ENCODE results near the gene EEF2K.

The EEF2K gene

DNA sequence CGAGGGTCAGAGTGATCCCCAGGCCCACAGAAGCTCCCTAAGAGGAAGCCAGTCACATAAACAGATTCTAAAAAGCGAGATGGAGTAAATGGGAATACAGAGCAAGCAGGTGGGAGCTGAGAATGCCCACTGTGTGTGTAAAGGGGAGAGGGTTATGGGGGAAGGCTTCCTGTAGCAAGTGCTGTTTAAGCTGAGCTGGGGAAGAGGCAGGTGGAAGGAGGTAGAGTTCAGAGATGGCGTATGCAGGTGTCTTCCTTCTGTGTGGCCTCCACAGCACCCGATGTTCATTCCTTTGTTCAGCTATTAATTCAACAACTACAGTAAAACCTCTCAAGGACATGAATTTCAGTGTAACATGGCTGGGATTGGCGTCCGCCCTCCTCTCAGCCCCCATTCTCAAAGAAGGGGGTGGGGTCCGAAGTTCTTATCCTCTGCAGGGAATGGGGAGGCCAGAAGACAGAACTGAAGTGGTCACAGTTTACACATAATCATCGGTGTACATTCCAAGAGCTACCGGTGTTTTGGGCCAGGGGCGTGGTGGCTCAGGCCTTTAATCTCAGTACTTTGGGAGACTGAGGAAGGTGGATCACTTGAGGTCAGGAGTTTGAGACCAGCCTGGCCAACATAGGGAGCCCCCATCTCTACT lies 1.8 kb downstream of the EEF2K start:
- in situ Hi-C loops (cut with HindIII; ENCODE audit: low sequenced_read_pairs): no loop called here
- H3K4me3 ChIP-seq (ENCODE audit: low read depth, low read length): peak overlapping the region; percentile 83

DNA sequence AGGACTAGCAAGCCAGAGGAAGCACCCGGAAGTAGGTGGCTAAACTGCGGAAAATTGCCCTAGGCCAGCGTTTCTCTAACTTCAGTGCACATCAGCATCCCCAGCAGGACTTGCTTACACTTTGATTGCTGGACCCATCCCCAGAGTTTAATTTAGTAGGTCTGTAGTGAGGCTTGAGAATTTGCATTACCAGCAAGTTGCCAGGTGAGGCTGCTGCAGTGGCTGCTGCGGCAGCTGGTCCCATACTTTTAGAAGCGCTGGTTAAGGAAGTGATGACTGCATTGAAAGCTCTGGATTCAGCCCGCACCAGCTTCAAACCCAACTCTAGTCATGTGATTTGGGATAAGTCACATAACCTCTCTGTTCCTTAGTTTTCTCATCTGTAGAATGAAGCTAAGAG lies 4.2 kb downstream of the EEF2K start:
- no peak for DNase-seq (ENCODE audit: low read depth)
- in situ Hi-C loops (cut with HindIII; ENCODE audit: low sequenced_read_pairs): no loop called here
- H3K4me3 ChIP-seq (ENCODE audit: low read depth, low read length): no peak overlapping the region
- TF ChIP-seq, protein P1, sequence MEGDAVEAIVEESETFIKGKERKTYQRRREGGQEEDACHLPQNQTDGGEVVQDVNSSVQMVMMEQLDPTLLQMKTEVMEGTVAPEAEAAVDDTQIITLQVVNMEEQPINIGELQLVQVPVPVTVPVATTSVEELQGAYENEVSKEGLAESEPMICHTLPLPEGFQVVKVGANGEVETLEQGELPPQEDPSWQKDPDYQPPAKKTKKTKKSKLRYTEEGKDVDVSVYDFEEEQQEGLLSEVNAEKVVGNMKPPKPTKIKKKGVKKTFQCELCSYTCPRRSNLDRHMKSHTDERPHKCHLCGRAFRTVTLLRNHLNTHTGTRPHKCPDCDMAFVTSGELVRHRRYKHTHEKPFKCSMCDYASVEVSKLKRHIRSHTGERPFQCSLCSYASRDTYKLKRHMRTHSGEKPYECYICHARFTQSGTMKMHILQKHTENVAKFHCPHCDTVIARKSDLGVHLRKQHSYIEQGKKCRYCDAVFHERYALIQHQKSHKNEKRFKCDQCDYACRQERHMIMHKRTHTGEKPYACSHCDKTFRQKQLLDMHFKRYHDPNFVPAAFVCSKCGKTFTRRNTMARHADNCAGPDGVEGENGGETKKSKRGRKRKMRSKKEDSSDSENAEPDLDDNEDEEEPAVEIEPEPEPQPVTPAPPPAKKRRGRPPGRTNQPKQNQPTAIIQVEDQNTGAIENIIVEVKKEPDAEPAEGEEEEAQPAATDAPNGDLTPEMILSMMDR (IDR thresholded peaks at IDR 0.05; ENCODE audit: low read depth, low read length, missing control alignments): no peak

More for the DNA sequence above, 1.8 kb downstream of the EEF2K start:
- DNase-seq (ENCODE audit: low read depth): no peak
- TF ChIP-seq, protein P1 (IDR thresholded peaks at IDR 0.05; ENCODE audit: low read depth, low read length, missing control alignments): no peak

DNA sequence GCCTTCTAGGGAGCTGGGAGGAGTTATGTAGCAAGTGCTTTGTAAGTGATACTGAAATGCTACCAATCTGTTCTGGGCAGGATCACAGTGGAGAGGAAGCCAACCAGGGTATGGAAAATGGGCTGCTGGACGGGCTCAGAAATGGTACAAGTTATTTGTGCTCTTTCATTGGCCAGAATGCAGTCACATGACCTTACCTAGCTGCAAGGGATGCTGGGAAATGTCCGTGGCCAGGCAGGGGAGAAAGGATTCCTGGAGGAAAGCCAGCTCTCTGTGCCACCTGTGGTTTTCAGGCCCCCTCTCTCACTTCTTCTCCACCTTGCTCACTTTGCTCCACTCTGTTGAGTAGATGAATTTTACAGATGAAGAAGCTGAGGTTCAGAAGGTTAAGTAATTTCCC lies 4.8 kb downstream of the EEF2K start:
- H3K4me3 ChIP-seq (ENCODE audit: low read depth, low read length): no peak overlapping the region
- DNase-seq (ENCODE audit: low read depth): no peak
- in situ Hi-C loops (cut with HindIII; ENCODE audit: low sequenced_read_pairs): no loop called here
- TF ChIP-seq, protein P1 (IDR thresholded peaks at IDR 0.05; ENCODE audit: low read depth, low read length, missing control alignments): no peak

DNA sequence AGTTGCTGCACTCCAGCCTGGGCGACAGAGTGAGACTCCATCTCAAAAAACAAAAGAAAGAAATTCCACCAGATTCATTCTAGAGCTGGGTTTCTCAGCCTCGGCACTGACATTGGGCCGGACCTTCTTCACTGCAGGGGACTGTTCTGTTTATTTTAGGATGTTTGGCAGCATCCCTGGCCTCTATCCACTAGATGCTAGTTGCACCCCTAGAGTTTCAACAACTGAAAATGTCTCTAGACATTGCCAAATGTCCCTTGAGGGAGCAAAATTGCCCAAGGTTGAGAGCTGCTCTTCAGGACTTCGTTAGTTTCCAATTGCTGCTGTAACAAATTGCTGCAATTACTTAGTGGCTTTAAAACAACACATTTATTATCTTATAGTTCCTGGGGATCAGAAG lies 7.2 kb downstream of the EEF2K start:
- in situ Hi-C loops (cut with HindIII; ENCODE audit: low sequenced_read_pairs): no loop called here
- TF ChIP-seq, protein P1 (IDR thresholded peaks at IDR 0.05; ENCODE audit: low read depth, low read length, missing control alignments): no peak
- H3K4me3 ChIP-seq (ENCODE audit: low read depth, low read length): no peak overlapping the region
- DNase-seq (ENCODE audit: low read depth): no peak

DNA sequence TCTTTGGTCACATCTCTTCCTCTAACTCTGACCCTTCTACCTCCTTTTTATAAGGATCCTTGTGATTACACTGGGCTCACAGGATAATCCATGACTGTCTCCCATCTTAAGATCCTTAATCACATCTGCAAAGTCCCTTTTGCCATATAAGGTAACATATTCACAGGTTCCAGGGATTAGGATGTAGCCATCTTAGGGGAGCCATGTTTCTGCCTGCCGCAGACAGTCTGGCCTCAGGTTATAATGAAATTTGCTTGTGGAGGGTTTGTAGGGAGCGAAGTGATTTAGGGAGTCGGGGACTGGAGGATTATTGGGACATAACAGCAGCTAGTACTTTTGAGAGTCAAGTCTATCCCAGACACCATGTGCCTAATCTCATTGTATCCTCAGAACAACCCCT lies 7.7 kb downstream of the EEF2K start:
- TF ChIP-seq, protein P1 (IDR thresholded peaks at IDR 0.05; ENCODE audit: low read depth, low read length, missing control alignments): no peak
- in situ Hi-C loops (cut with HindIII; ENCODE audit: low sequenced_read_pairs): no loop called here
- no peak for DNase-seq (ENCODE audit: low read depth)
- H3K4me3 ChIP-seq (ENCODE audit: low read depth, low read length): no peak overlapping the region

DNA sequence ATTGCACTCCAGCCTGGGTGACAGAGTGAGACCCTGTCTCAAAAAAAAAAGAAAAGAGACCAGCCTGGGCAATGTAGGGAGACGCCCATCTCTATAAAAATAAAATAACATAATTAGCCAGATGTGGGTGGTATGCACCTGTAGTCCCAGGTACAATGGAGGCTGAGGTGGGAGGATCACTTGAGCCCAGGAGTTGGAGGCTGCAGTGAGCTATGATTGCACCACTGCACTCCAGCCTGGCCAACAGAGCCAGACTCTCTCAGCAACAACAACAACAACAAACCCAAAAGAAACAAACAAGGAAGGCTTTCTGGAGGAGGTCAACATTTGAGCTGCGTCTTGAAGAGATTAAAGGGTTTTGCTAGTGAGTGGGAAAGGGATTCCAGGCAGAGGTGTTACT lies 8.3 kb downstream of the EEF2K start:
- DNase-seq (ENCODE audit: low read depth): no peak
- TF ChIP-seq, protein P1 (IDR thresholded peaks at IDR 0.05; ENCODE audit: low read depth, low read length, missing control alignments): no peak
- in situ Hi-C loops (cut with HindIII; ENCODE audit: low sequenced_read_pairs): no loop called here
- H3K4me3 ChIP-seq (ENCODE audit: low read depth, low read length): no peak overlapping the region

Data from astrocyte of the cerebellum (primary cell).